Activated B cell treated with CpG ODN at 0.5 μM for 24 hours (primary cell): Measurements from ENCODE around the gene LAGE3. TPM values are rescaled to one million over a fixed set of nuclear protein-coding genes. Genes with fewer than 3 reads are reported as not detected.

ENCODE experiments used
- ATAC-seq: fragments of 200-7000 bp; cut with Tn5 transposase; one replicate; pipeline ENCODE4 v1.10.0; 2021; ENCODE audit warnings: low read depth, mild to moderate bottlenecking, moderate library complexity
- CTCF ChIA-PET: fragments of 350-600 bp; sonication (Branson Sonifier 250); formaldehyde crosslinking; loops from one replicate; lab custom pipeline; 2021; ENCODE audit warnings: antibody characterized with exemption; lab: Charles Lee
- POLR2A ChIA-PET: fragments of 350-600 bp; sonication (Branson Sonifier 250); formaldehyde crosslinking; loops from one replicate; lab custom pipeline; 2021; ENCODE audit warnings: antibody characterized with exemption; lab: Charles Lee
- DNase-seq: peaks from one replicate; pipeline ENCODE4 v3.0.0; 2022
- H3K27ac Mint-ChIP-seq: one replicate; pipeline ENCODE4 v1.8.0; 2020; ENCODE audit warnings: mixed read lengths
- H3K27me3 Mint-ChIP-seq: one replicate; pipeline ENCODE4 v1.8.0; 2021; ENCODE audit warnings: mixed read lengths
- H3K36me3 Mint-ChIP-seq: one replicate; pipeline ENCODE4 v1.8.0; 2021; ENCODE audit warnings: low read depth, mixed read lengths
- H3K4me1 Mint-ChIP-seq: one replicate; pipeline ENCODE4 v1.8.0; 2021; ENCODE audit warnings: mixed read lengths
- H3K4me3 Mint-ChIP-seq: one replicate; pipeline ENCODE4 v1.8.0; 2020; ENCODE audit warnings: mild to moderate bottlenecking, mixed read lengths
- H3K9me3 Mint-ChIP-seq: one replicate; pipeline ENCODE4 v1.8.0; 2020; ENCODE audit warnings: mixed read lengths
- CTCF ChIP-seq: fragments of 200-600 bp; IDR thresholded peaks from one replicate; pipeline ENCODE4 v1.8.0; 2022; ENCODE audit warnings: antibody characterized with exemption, mild to moderate bottlenecking
- intact Hi-C: fragments of 100-400 bp; cut with micrococcal nuclease; formaldehyde crosslinking; loops from one replicate; pipeline ENCODE4 v1.15.1; 2024
- total RNA-seq: library from RNA; stranded (reverse); gene quantifications from 2 replicates; pipeline ENCODE4 v1.2.3, GENCODE V29; 2022

LAGE3 gene
- total RNA-seq, 1 donor from 2014 or later, result 16.6 TPM

GRCh38 chrX:154471839-154472684 lies 7.0 kb downstream of the LAGE3 start:
- no peak for TF ChIP-seq CTCF
- Mint-ChIP-seq H3K27ac (no peak overlapping the region), H3K4me1 (peaks cover 2% of the 10 kb centered on the region), H3K4me3 (no peak overlapping the region), H3K36me3 (peaks cover 46% of the 10 kb centered on the region), H3K9me3 (no peaks in the 10 kb centered on the region), H3K27me3 (no peaks in the 10 kb centered on the region)
- POLR2A ChIA-PET, result no interaction called here
- CTCF ChIA-PET, result no interaction called here
- ATAC-seq, result no peak
- intact Hi-C loops, result no loop called here
- no peak for DNase-seq

- CTCF ChIA-PET, result no interaction called here
- TF ChIP-seq CTCF, result no peak
- intact Hi-C loops, result no loop called here
Observed at GRCh38 chrX:154470914-154471568, 8.0 kb downstream of the LAGE3 start.

GRCh38 chrX:154470434-154470833 lies 8.6 kb downstream of the LAGE3 start:
- H3K9me3 Mint-ChIP-seq, result no peaks in the 10 kb centered on the region
- no peak overlapping the region for H3K4me3 Mint-ChIP-seq
- ChIA-PET CTCF (no interaction called here), POLR2A (no interaction called here)
- peaks cover 2% of the 10 kb centered on the region for H3K4me1 Mint-ChIP-seq
- ATAC-seq (no peak), DNase-seq (no peak)
- no peaks in the 10 kb centered on the region for H3K27me3 Mint-ChIP-seq
- intact Hi-C loops, result no loop called here
- peaks cover 51% of the 10 kb centered on the region for H3K36me3 Mint-ChIP-seq
- H3K27ac Mint-ChIP-seq, result no peak overlapping the region
- no peak for TF ChIP-seq CTCF

More at GRCh38 chrX:154470914-154471568, 8.0 kb downstream of the LAGE3 start:
- ATAC-seq (no peak), DNase-seq (no peak)
- H3K27me3 Mint-ChIP-seq, result no peaks in the 10 kb centered on the region
- no peaks in the 10 kb centered on the region for H3K9me3 Mint-ChIP-seq
- no peak overlapping the region for H3K4me3 Mint-ChIP-seq
- POLR2A ChIA-PET, result no interaction called here
- H3K4me1 Mint-ChIP-seq, result peaks cover 2% of the 10 kb centered on the region
- peaks cover 48% of the 10 kb centered on the region for H3K36me3 Mint-ChIP-seq
- no peak overlapping the region for H3K27ac Mint-ChIP-seq

DNA sequence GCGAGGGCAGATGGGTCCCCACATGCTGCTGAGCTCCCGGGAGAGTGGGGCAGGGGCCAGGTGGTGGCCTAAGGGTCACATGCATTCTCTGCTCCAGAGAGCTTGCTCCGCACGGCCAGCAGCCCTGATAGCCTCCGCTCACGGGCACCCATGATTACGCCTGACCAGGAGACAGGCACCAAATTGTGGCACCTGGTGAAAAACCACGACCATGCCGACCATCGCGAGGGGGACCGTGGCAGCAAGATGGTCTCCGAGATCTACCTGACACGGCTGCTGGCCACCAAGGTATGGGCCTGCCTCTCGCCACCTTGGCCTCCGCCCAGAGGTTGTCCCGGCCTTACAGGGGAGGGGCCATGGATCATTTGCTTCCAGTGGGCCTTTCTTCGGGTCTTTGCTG lies 9.2 kb downstream of the LAGE3 start:
- Mint-ChIP-seq H3K4me3 (no peak overlapping the region), H3K4me1 (peaks cover 2% of the 10 kb centered on the region), H3K27me3 (no peaks in the 10 kb centered on the region), H3K27ac (no peak overlapping the region), H3K36me3 (peaks cover 54% of the 10 kb centered on the region), H3K9me3 (no peaks in the 10 kb centered on the region)
- intact Hi-C loops, result no loop called here
- ChIA-PET POLR2A (no interaction called here), CTCF (no interaction called here)
- TF ChIP-seq CTCF, result no peak
- ATAC-seq (no peak), DNase-seq (no peak)

DNA sequence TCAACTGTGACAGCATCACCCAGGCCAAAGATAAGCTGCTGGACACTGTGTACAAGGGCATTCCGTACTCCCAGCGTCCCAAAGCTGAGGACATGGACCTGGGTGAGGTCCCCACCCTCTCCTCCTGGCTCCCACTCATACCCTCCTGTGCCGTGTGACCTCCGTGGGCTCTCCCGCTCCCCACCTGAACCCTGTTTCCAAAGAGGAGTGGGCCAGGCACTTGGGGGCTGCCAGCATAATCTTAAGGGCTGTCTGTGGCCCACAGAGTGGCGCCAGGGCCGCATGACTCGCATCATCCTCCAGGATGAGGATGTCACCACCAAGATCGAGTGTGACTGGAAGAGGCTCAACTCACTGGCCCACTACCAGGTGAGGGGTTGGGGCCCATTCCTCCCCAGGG lies 10.0 kb downstream of the LAGE3 start:
- Mint-ChIP-seq H3K4me3 (no peak overlapping the region), H3K27ac (no peak overlapping the region), H3K9me3 (no peaks in the 10 kb centered on the region), H3K27me3 (no peaks in the 10 kb centered on the region), H3K36me3 (peaks cover 54% of the 10 kb centered on the region), H3K4me1 (peaks cover 2% of the 10 kb centered on the region)
- POLR2A ChIA-PET, result no interaction called here
- intact Hi-C loops, result no loop called here
- no peak for DNase-seq
- CTCF ChIA-PET, result no interaction called here
- no peak for TF ChIP-seq CTCF
- ATAC-seq, result no peak
